GM12875 (cell line): ENCODE measurements around the gene CHDH.

Experiments
- H3K4me3 ChIP-seq: one replicate; pipeline ENCODE4 v1.5.1; 2011; ENCODE audit warnings: low read depth, low read length, control low read depth
- CTCF ChIP-seq: IDR thresholded peaks from 2 replicates; pipeline ENCODE4 v1.5.1; 2011; ENCODE audit warnings: low read depth, mild to moderate bottlenecking, control low read depth, inconsistent platforms, low read length, moderate library complexity, borderline replicate concordance; ENCODE audit not compliant: insufficient read depth

The CHDH gene

GRCh38 chr3:53775834-53776251 is 70.4 kb downstream of the CHDH start:
- H3K4me3 ChIP-seq = no peak overlapping the region
- no peak for TF ChIP-seq CTCF

DNA sequence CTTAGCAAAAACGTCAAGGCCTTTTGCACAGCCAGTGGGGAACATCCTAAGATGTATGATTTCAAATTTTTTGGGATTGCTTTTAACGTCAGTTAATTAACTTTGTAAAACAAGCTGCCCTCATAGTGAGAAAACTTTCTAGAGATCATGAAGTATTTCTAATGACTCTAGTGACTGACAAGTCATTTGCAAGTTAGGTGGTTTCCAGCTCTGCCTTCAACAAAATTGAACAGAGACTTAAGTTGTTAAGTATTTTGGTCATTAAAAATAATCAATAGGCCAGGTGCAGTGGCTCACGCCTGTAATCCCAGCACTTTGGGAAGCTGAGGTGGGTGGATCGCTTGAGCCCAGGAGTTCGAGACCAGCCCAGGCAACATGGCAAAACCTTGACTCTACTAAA is 71.2 kb downstream of the CHDH start:
- TF ChIP-seq CTCF = no peak

GRCh38 chr3:53774414-53774813 is 71.8 kb downstream of the CHDH start:
- TF ChIP-seq CTCF = no peak
- no peak overlapping the region for H3K4me3 ChIP-seq

More for the DNA sequence above, 71.2 kb downstream of the CHDH start:
- no peak overlapping the region for H3K4me3 ChIP-seq

GRCh38 chr3:53773611-53774368 is 72.4 kb downstream of the CHDH start:
- no peak for TF ChIP-seq CTCF
- H3K4me3 ChIP-seq = no peak overlapping the region

- H3K4me3 ChIP-seq = no peak overlapping the region
- TF ChIP-seq CTCF = no peak
Observed at GRCh38 chr3:53773021-53773436, 73.2 kb downstream of the CHDH start.

- no peak for TF ChIP-seq CTCF
Observed at GRCh38 chr3:53772562-53772961, 73.7 kb downstream of the CHDH start.

More at GRCh38 chr3:53772562-53772961, 73.7 kb downstream of the CHDH start:
- no peak overlapping the region for H3K4me3 ChIP-seq
